Stimulated activated CD4-positive, alpha-beta T cell treated with anti-CD3 and anti-CD28 coated beads, TNF-alpha, amount 100 ng/mL, for 4 hours (primary cell): Measurements from ENCODE around the gene SENP7.
A peak's percentile ranks its signal among the peaks of the same experiment; 100 is the strongest.
"Not testable (repeated sequence)": the region's sequence is repeated elsewhere in the genome, so short reads cannot be mapped to it uniquely, and the experiment has no call there.

ENCODE experiments used
- DNase-seq, 3 experiments: peaks; one replicate each; pipeline ENCODE4 v3.0.0-alpha.2; 2020; ENCODE audit warnings: low read depth in 3 of 3

Gene SENP7

GRCh38 chr3:101527906-101528305 is 14.9 kb upstream of the SENP7 start:
- DNase-seq = no peak

DNA sequence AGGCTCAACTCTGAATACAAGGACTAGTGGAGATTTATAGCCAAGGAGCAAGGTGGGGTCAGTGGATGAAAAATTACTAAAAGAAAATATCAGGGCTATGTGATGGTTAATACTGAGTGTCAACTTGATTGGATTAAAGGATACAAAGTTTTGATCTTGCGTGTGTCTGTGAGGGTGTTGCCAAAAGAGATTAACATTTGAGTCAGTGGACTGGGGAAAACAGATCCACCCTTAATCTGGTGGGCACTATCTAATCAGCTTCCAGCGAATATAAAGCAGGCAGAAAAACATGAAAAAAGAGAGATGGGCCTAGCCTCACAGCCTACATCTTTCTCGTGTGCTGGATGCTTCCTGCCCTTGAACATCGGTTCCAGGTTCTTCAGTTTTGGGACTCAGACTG is 14.4 kb upstream of the SENP7 start:
- no peak for DNase-seq

GRCh38 chr3:101521211-101521701 is 8.2 kb upstream of the SENP7 start:
- DNase-seq = no peak

DNA sequence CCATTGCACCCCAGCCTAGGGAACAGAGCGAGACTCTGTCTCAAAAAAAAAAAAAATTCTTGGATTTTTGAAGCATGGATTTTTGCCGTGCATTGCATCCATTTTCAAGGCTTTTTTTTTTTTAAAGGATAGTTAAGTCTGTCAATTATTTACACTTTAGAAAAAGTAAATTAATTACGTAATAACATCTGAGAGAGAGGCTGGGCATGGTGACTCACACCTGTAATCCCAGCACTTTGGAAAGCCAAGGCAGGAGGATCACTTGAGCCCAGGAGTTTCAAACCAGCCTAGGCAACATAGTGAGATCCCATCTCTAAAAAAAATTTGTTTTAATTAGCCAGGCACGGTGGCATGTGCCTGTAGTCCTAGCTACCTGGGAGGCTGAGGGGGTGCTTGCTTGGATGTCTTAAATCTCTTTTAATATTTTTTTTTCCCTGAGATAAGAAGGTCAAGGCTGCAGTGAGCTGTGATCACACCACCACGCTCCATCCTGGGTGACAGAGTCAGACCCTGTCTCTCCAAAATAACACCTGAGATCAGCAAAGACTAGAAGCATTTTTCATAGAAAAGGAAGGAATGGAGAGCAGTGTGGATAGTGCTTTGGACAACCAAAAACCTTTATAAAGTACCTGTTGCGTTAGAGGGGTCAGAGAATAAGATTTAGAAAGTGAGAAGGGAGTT is 6.8 kb upstream of the SENP7 start:
- no peak for DNase-seq

DNA sequence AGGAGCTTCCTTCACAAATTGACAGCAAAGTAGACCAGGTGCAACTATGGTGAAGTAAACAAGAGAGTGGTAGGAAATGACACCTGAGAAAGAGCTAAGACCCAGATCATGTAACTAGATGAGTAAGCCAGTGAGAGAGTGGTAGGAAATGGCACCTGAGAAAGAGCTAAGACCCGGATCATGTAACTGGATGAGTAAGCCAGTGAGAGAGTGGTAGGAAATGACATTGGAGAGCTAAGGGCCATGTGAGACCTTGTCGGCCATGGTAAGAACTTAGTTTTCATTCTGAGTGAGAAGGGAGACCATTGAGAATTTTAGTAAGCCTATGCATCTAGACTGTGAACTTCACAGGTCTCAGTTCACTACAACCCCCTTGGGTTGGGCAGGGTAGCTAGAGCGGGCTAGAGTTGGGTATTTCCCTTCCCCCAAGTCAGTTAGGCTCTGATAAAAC is 5.4 kb upstream of the SENP7 start:
- peak in 1 of 3 experiments; percentile 8 for DNase-seq

GRCh38 chr3:101513419-101513986 is 491 bp upstream of the SENP7 start:
- no peak for DNase-seq

DNA sequence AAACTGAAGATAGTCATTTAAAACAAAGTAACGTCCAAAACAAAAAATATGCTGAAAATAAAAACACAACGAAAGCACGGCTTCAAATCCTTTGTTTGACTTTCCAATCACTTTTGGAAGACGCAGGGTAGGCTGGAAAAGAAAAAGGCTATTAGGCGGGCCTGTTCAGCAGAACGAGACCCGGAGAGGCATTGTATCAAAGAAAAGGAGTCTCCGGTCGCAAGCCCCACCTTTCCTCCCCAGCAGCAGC is 691 bp downstream of the SENP7 start:
- DNase-seq = no peak

GRCh38 chr3:101509811-101510210 is 3.2 kb downstream of the SENP7 start:
- DNase-seq = no peak

DNA sequence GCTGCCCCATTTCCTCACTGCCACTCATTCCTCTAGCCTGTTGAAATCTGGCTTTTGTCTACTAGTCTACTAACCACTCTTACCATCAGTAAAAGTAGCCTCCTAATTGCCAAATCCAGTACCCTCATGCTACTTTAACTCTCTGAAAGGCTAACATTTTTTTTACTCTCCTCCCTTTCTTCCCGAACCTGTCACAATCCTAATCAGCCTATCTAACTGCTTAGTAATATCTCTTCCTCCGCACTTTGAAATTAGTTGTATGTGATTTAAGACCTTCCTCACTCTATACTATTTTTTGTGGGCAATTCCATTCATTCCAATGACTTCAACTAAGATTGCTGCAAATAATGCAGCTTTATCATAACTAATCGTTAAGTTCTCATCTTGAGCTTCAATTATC is 3.7 kb downstream of the SENP7 start:
- DNase-seq = no peak

- no peak for DNase-seq
Observed at GRCh38 chr3:101501783-101502182, 11.2 kb downstream of the SENP7 start.

DNA sequence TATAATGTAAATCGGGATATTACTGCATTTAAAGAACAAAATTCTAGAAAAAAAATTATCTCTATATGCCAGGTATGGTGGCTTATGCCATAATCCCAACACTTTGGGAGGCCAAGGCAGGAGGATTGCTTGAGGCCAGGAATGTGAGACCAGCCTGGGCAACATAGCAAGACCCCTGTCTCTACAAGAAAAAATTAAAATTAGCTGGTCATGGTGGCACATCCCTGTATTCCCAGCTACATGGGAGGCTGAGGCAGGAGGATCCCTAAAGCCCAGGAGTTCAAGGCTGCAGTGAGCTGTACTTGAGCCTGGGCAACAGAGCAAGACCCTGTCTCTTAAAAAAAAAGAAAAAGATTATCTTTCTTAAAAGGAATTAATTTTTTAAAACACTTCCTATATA is 12.8 kb downstream of the SENP7 start:
- no peak for DNase-seq

DNA sequence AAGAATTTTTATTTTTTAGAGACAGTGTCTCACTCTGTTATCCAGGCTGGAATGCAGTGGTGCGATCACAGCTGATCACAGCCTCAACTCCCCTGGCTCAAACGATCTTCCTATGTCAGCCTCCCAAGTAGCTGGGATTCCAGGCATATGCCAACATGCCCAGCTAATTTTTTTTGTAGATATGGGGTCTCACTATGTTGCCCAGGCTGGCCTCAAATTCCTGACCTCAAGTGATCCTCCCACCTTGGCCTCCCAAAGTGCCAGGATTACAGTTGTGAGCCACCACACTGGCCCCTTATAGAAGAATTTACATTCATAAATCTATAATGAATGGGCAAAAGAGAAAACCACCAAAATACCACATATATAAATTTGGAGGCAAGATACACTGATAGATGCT is 15.2 kb downstream of the SENP7 start:
- DNase-seq = no peak

DNA sequence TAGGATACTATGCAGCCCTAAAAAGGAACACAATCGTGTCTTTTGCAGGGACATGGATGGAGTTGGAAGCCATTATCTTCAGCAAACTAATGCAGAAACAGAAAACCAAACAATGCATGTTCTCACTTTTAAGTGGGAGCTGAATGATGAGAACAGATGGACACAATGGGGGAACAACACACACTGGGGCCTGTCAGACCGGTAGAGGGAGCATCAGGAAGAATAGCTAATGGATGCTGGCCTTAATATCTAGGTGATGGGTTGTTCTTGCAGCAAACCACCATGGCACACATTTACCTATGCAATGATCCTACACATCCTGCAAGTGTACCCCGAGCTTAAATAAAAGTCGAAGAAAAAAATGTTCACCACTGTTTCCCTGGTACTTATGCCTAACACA is 17.5 kb downstream of the SENP7 start:
- no peak for DNase-seq

DNA sequence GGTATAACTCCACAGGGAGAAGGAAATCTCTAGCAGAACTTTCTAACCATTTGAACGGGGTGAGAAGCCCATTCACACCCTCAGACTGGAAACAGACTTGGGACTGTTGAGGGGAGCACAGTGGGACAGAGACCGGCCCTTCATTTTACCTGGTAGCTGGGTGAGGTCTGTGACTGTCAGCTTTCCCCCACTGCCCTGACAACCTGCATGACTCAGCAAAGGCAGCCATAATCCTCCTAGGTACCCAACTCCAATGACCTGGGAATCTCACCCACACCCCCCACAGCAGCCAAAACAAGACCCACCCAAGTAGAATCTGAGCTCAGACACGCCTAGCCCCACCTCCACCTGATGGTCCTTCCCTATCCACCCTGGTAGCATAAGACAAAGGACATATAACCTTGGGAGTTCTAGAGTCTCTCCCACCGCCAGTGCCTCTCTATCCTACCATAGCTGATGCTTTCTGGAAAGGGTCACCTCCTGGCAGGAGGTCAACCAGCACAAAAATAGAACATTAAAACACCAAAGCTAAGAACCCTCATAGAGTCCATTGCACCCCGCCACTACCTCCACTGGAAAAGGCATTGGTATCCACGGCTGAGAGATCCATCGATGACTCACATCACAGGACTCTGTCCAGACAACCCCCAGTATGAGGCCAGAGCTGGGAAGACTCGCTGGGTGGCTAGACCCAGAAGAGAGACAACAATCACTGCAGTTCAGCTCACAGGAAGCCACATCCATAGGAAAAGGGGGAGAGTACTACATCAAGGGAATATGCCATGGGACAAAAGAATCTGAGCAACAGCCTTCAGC is 28.0 kb downstream of the SENP7 start:
- DNase-seq = no peak

DNA sequence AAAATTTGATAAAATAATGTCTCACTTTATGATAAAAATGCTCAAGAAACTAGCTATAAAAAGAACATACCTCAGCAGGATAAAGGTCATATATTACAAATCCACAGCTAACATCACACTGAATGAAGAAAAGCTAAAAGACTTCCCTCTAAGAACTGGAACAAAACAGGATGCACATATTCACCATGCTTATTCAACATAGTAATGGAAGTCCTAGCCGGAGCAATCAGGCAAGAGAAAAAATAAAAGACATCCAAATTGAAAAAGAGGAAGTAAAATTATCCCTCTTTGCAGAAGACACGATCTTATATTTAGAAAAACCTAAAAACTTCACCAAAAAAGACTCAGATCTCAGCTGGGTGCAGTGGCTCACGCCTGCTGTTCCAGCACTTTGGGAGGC is 34.0 kb downstream of the SENP7 start:
- no peak for DNase-seq

DNA sequence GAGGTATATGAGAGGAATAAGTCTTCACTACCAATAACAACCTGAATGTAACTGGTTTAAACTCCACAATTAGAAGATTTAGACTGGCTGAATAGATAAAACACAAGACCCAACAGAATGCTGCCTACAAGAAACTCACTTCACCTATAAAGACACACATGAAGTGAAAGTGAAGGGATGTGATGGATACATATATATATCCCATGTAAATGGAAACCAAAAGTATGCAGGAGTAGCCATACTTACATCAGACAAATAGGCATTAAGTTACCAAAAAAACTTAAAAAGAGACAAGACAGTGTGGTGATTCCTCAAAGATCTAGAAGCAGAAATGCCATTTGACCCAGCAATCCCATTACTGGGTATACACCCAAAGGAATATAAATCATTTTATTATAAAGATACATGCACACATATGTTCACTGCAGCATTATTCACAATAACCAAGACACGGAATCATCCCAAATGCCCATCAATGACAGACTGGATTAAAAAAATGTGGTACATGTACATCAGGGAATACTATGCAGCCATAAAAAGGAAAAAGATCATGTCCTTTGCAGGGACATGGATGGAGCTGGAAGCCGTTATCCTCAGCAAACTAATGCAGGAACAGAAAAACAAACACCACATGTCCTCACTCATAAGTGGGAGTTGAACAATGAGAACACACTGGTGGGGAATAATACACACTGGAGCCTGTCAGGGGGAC is 38.0 kb downstream of the SENP7 start:
- DNase-seq = not testable (repeated sequence)

- not testable (repeated sequence) for DNase-seq
Observed at GRCh38 chr3:101468676-101469075, 44.3 kb downstream of the SENP7 start.

DNA sequence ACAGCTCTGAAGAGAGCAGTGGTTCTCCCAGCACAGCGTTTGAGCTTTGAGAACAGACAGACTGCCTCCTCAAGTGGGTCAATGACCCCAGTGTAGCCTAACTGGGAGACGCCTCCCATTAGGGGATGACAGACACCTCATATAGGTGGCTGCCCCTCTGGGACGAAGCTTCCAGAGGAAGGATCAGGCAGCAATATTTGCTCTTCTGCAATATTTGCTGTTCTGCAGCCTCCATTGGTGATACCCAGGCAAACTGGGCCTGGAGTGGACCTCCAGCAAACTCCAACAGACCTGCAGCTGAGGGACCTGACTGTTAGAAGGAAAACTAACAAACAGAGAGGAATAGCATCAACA is 45.7 kb downstream of the SENP7 start:
- not testable (repeated sequence) for DNase-seq

- DNase-seq = no peak
Observed at GRCh38 chr3:101466465-101467309, 46.3 kb downstream of the SENP7 start.

DNA sequence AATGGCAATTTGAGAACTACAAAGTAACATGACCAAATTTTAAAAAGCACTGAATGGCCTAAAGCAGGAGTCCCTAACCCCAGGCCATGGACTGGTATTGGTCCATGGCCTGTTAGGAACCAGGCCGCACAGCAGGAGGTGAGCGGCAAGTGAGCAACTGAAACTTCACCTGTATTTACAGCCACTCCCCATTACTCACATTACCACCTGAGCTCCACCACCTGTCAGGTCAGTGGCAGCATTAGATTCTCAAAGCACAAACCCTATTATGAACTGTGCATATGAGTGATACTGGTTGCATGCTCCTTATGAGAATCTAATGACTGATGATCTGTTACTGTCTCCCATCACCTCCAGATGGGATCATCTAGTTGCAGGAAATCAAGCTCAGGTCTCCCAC is 48.8 kb downstream of the SENP7 start:
- no peak for DNase-seq

DNA sequence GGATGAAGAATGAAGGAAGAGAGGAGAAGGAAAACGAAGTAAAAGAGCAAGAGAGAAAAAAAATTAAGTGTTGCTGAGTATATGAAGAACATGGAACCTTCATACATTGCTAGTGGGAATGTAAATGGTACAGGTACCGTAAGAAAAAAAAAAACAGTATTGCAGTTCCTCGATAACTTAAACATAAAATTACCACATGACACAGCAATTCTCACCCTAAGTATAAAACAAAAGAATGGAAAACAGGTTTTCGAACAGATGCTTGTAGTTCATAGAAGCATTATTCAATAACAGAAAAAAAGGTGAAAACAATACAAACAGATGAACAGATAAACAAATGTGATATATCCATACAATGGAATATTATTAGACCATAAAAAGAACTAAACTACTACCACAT is 51.6 kb downstream of the SENP7 start:
- no peak for DNase-seq

GRCh38 chr3:101458387-101458786 is 54.6 kb downstream of the SENP7 start:
- no peak for DNase-seq
